ENCODE data around the gene UBA3. TPM values are rescaled to one million over a fixed set of nuclear protein-coding genes. Genes with fewer than 3 reads are reported as not detected.
A peak's percentile ranks its signal among the peaks of the same experiment; 100 is the strongest.

Gene UBA3
- total and polyA plus RNA-seq, 2 experiments from 2014 or later: 73.7 to 118 TPM

GRCh38 chr3:69122403-69122802 is 42.2 kb upstream of the UBA3 start, which contains the start of gene LMOD3:
Gene LMOD3, minus strand, starts transcription at chr3:69122595. Its CDS starts 209 bp downstream, at chr3:69122386.
- Histone ChIP-seq H3K27me3 (no peaks in the 10 kb centered on the region), H3K4me1 (ENCODE audit: low read depth) (peaks cover 14% of the 10 kb centered on the region)

GRCh38 chr3:69121950-69122349 is 41.8 kb upstream of the UBA3 start:
- no peak for DNase-seq (ENCODE audit: low read depth in 1 of 2, low spot score in 1 of 2)
- TF ChIP-seq CTCF (IDR thresholded peaks at IDR 0.05; ENCODE audit: low read depth, low read length): no peak
- Histone ChIP-seq H3K4me3 (no peak overlapping the region), H3K27me3 (no peaks in the 10 kb centered on the region), H3K4me1 (ENCODE audit: low read depth) (peaks cover 14% of the 10 kb centered on the region), H3K27ac (no peak overlapping the region), H3K36me3 (no peaks in the 10 kb centered on the region), H3K9me3 (ENCODE audit: low read depth) (no peaks in the 10 kb centered on the region)

More at GRCh38 chr3:69122403-69122802, 42.2 kb upstream of the UBA3 start, which contains the start of gene LMOD3:
- no peaks in the 10 kb centered on the region for H3K36me3 ChIP-seq
- H3K9me3 ChIP-seq (ENCODE audit: low read depth): no peaks in the 10 kb centered on the region
- DNase-seq (ENCODE audit: low read depth in 1 of 2, low spot score in 1 of 2): no peak
- no peak within 1 kb of the TSS for H3K27ac ChIP-seq
- no peak within 1 kb of the TSS for H3K4me3 ChIP-seq
- TF ChIP-seq CTCF (IDR thresholded peaks at IDR 0.05; ENCODE audit: low read depth, low read length): no peak

- Histone ChIP-seq H3K36me3 (no peaks in the 10 kb centered on the region), H3K4me1 (ENCODE audit: low read depth) (peaks cover 14% of the 10 kb centered on the region), H3K9me3 (ENCODE audit: low read depth) (no peaks in the 10 kb centered on the region), H3K4me3 (no peak overlapping the region), H3K27ac (no peak overlapping the region), H3K27me3 (no peaks in the 10 kb centered on the region)
- no peak for DNase-seq (ENCODE audit: low read depth in 1 of 2, low spot score in 1 of 2)
- TF ChIP-seq CTCF (IDR thresholded peaks at IDR 0.05; ENCODE audit: low read depth, low read length): no peak
Observed at GRCh38 chr3:69121513-69121912, 41.3 kb upstream of the UBA3 start.

GRCh38 chr3:69120879-69121464 is 40.8 kb upstream of the UBA3 start:
- Histone ChIP-seq H3K9me3 (ENCODE audit: low read depth) (no peaks in the 10 kb centered on the region), H3K4me1 (ENCODE audit: low read depth) (peaks cover 18% of the 10 kb centered on the region), H3K4me3 (no peak overlapping the region), H3K36me3 (no peaks in the 10 kb centered on the region), H3K27me3 (no peaks in the 10 kb centered on the region), H3K27ac (no peak overlapping the region)
- DNase-seq (ENCODE audit: low read depth in 1 of 2, low spot score in 1 of 2): peak; percentile 76 to 81
- TF ChIP-seq CTCF (IDR thresholded peaks at IDR 0.05; ENCODE audit: low read depth, low read length): peak; percentile 94

- Histone ChIP-seq H3K4me1 (ENCODE audit: low read depth) (peaks cover 23% of the 10 kb centered on the region), H3K27ac (no peak overlapping the region), H3K36me3 (no peaks in the 10 kb centered on the region), H3K27me3 (no peaks in the 10 kb centered on the region), H3K4me3 (no peak overlapping the region), H3K9me3 (ENCODE audit: low read depth) (no peaks in the 10 kb centered on the region)
- DNase-seq (ENCODE audit: low read depth in 1 of 2, low spot score in 1 of 2): no peak
- no peak for TF ChIP-seq CTCF (IDR thresholded peaks at IDR 0.05; ENCODE audit: low read depth, low read length)
Observed at GRCh38 chr3:69119681-69120080, 39.5 kb upstream of the UBA3 start.

Data from cardiac muscle cell (in vitro differentiated cells and primary cell).